ENCODE measurements around the gene ZNF862. TPM values are rescaled to one million over a fixed set of nuclear protein-coding genes. Genes with fewer than 3 reads are reported as not detected.
A peak's percentile ranks its signal among the peaks of the same experiment; 100 is the strongest.

Gene ZNF862
- total RNA-seq, 1 donor from 2014 or later, result 22.8 TPM

DNA sequence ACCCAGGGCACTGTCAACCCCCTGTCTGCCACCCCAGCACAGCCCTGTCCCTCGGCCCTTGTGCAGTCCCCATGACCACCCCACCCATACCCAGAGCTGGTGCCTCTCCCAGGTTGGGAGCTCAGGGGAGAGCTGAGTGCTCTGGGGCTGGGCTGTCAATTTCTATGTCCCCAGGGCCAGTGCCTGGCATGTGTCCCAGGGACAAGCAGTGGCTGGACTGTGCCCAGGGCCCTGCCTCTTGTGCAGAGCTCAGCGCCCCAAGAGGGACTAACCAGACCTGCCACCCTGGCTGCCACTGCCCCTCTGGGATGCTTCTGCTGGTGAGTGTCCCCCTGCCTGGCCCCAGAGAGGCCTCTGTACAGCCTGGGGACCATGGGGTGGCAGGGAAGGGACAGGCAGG lies 29.0 kb upstream of the ZNF862 start:
- peaks cover 10% of the 10 kb centered on the region for H3K27me3 Mint-ChIP-seq
- no peaks in the 10 kb centered on the region for H3K36me3 Mint-ChIP-seq (ENCODE audit: insufficient read depth)
- H3K9me3 Mint-ChIP-seq (ENCODE audit: low read depth), result no peaks in the 10 kb centered on the region
- DNase-seq (ENCODE audit: low spot score, unreplicated experiment), result no peak
- TF ChIP-seq, protein P1, sequence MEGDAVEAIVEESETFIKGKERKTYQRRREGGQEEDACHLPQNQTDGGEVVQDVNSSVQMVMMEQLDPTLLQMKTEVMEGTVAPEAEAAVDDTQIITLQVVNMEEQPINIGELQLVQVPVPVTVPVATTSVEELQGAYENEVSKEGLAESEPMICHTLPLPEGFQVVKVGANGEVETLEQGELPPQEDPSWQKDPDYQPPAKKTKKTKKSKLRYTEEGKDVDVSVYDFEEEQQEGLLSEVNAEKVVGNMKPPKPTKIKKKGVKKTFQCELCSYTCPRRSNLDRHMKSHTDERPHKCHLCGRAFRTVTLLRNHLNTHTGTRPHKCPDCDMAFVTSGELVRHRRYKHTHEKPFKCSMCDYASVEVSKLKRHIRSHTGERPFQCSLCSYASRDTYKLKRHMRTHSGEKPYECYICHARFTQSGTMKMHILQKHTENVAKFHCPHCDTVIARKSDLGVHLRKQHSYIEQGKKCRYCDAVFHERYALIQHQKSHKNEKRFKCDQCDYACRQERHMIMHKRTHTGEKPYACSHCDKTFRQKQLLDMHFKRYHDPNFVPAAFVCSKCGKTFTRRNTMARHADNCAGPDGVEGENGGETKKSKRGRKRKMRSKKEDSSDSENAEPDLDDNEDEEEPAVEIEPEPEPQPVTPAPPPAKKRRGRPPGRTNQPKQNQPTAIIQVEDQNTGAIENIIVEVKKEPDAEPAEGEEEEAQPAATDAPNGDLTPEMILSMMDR (IDR thresholded peaks at IDR 0.05; ENCODE audit: unreplicated experiment), result no peak
- no peak overlapping the region for H3K27ac Mint-ChIP-seq
- no peak overlapping the region for H3K4me3 Mint-ChIP-seq (ENCODE audit: low read depth)
- H3K4me1 Mint-ChIP-seq (ENCODE audit: low read depth), result no peaks in the 10 kb centered on the region

DNA sequence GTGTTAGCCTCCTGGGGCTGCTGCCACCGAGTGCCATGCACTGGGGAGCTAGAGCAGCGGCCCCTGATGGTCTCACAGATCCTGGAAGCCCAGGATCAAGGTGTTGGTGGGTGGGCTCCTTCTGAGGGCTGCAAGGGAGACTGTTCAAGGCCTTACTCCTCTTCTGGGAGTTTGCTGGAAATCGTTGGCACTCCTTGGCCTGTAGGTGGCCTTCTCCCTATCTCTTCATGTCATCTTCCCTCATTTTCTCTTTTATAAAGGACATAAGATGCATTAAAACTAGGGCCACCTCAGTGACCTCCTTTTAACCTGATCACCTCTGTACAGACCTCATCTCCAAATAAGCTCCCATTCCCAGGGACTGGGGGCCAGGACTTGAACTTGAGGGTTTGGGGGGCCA lies 27.0 kb upstream of the ZNF862 start:
- H3K36me3 Mint-ChIP-seq (ENCODE audit: insufficient read depth), result no peaks in the 10 kb centered on the region
- TF ChIP-seq, protein P1 (IDR thresholded peaks at IDR 0.05; ENCODE audit: unreplicated experiment), result no peak
- H3K9me3 Mint-ChIP-seq (ENCODE audit: low read depth), result no peaks in the 10 kb centered on the region
- no peaks in the 10 kb centered on the region for H3K4me1 Mint-ChIP-seq (ENCODE audit: low read depth)
- no peak overlapping the region for H3K27ac Mint-ChIP-seq
- no peak for DNase-seq (ENCODE audit: low spot score, unreplicated experiment)
- peaks cover 5% of the 10 kb centered on the region for H3K27me3 Mint-ChIP-seq
- no peak overlapping the region for H3K4me3 Mint-ChIP-seq (ENCODE audit: low read depth)

DNA sequence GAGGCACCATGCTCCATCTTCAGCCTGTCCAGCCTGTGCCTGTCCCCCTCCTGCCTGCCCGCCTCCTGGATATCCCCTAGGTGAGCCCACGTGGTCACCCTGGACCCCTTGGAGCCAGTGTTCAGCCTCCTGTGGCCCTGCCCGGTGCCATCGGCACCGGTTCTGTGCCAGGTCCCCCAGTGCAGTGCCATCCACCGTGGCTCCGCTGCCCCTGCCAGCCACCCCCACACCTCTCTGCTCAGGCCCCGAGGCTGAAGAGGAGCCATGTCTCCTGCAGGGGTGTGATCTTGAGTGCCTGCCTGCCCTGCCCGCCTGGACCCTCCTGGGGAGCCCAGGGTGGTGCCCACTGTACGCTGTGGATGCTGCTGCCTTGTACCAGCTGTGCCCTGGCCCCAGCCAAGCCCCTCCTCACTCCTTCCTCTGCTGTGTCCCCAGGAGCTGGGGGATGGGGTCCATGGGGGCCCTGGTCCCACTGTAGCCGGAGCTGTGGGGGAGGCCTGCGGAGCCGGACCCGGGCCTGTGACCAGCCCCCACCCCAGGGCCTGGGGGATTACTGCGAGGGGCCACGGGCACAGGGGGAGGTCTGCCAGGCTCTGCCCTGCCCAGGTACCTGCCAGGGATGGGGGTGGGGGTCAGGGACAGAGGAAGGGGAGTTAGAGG lies 26.2 kb upstream of the ZNF862 start:
- TF ChIP-seq, protein P1 (IDR thresholded peaks at IDR 0.05; ENCODE audit: unreplicated experiment), result no peak

DNA sequence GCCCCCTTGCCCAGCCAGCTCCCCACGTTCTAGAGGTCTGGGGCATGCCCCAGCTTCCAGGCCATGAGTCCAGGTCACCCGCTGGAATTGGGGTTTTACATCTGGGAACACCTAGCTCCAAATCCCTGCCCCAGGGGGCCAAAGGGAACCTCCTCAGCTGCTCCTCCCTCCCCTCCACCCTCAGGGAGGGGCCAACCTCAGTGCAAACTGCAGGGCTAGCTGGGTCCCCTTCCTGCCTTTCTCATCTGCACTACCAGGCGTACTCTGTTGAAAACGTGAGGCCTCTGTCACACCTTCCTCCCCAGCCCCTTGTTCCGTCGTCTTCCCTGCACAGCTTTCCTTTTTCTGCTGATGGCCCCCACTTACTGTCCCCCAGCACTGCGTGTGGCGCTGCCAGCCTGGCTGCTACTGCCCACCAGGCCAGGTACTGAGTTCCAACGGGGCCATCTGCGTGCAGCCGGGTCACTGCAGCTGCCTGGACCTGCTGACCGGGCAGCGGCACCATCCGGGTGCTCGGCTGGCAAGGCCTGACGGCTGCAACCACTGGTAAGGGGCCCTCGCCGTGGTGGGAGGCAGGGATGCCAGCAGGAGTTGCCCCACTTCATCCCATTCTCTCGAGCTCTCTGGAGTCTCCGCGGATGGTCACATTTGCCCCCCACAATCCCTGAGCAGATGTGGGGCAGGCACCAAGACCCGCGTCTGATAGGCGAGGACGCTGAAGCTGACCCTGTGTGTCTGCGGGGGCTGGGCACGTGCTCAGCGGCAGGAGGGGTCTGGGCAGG lies 24.7 kb upstream of the ZNF862 start:
- Mint-ChIP-seq H3K27me3 (peaks cover 4% of the 10 kb centered on the region), H3K36me3 (ENCODE audit: insufficient read depth) (no peaks in the 10 kb centered on the region), H3K9me3 (ENCODE audit: low read depth) (no peaks in the 10 kb centered on the region), H3K4me3 (ENCODE audit: low read depth) (no peak overlapping the region), H3K27ac (peak overlapping the region; percentile 20), H3K4me1 (ENCODE audit: low read depth) (no peaks in the 10 kb centered on the region)
- TF ChIP-seq, protein P1 (IDR thresholded peaks at IDR 0.05; ENCODE audit: unreplicated experiment), result no peak
- DNase-seq (ENCODE audit: low spot score, unreplicated experiment), result no peak

More for the DNA sequence above, 26.2 kb upstream of the ZNF862 start:
- Mint-ChIP-seq H3K4me1 (ENCODE audit: low read depth) (no peaks in the 10 kb centered on the region), H3K9me3 (ENCODE audit: low read depth) (no peaks in the 10 kb centered on the region), H3K27ac (no peak overlapping the region), H3K36me3 (ENCODE audit: insufficient read depth) (no peaks in the 10 kb centered on the region), H3K4me3 (ENCODE audit: low read depth) (no peak overlapping the region), H3K27me3 (peaks cover 4% of the 10 kb centered on the region)
- DNase-seq (ENCODE audit: low spot score, unreplicated experiment), result no peak

DNA sequence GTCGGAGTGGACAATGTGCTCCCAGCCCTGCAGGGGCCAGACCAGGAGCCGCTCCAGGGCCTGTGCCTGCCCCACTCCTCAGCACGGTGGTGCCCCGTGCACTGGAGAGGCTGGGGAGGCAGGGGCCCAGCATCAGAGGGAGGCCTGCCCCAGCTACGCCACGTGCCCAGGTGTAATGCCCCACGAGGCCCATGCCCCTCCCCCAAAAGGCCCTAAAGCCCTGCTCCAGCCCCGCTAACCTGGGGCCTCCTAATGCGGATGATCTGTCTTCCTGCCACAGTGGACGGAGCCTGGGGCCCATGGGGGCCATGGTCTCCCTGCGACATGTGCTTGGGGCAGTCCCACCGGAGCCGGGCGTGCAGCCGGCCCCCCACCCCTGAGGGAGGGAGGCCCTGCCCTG lies 23.7 kb upstream of the ZNF862 start:
- Mint-ChIP-seq H3K36me3 (ENCODE audit: insufficient read depth) (no peaks in the 10 kb centered on the region), H3K27me3 (peaks cover 4% of the 10 kb centered on the region), H3K27ac (no peak overlapping the region), H3K9me3 (ENCODE audit: low read depth) (no peaks in the 10 kb centered on the region), H3K4me3 (ENCODE audit: low read depth) (no peak overlapping the region), H3K4me1 (ENCODE audit: low read depth) (no peaks in the 10 kb centered on the region)
- DNase-seq (ENCODE audit: low spot score, unreplicated experiment), result no peak
- TF ChIP-seq, protein P1 (IDR thresholded peaks at IDR 0.05; ENCODE audit: unreplicated experiment), result no peak

Data from progenitor cell of endocrine pancreas (in vitro differentiated cells).